Thyroid gland (tissue), 4 donors: ENCODE data around the gene NIPBL. TPM values are rescaled to one million over a fixed set of nuclear protein-coding genes. Genes with fewer than 3 reads are reported as not detected.
"Not testable (repeated sequence)": the region's sequence is repeated elsewhere in the genome, so short reads cannot be mapped to it uniquely, and the experiment has no call there.

Experiments
- DNase-seq, 2 donors: peaks; one replicate each; pipeline ENCODE4 v3.0.0-alpha.2; 2019
- H3K27ac ChIP-seq, 3 donors: fragments of 200-600 bp; sonication (generic); 1 replicate in 2 of 3; 2 replicates in 1 of 3; pipeline ENCODE4 v1.5.1; 2016 to 2019; ENCODE audit warnings: mild to moderate bottlenecking in 1 of 3, moderate library complexity in 1 of 3
- H3K27me3 ChIP-seq: fragments of 200-600 bp; sonication (generic); one replicate; pipeline ENCODE4 v1.5.1; 2019
- H3K36me3 ChIP-seq, 2 donors: fragments of 200-600 bp; sonication (generic); one replicate each; pipeline ENCODE4 v1.5.1; 2016 to 2019
- H3K4me1 ChIP-seq, 2 donors: fragments of 200-600 bp; sonication (generic); one replicate each; pipeline ENCODE4 v1.5.1; 2017 to 2019
- H3K4me3 ChIP-seq, 3 donors: fragments of 200-600 bp; sonication (generic); replicated peaks in 1 of 3; 1 replicate in 2 of 3; 2 replicates in 1 of 3; pipeline ENCODE4 v1.5.1; 2016; ENCODE audit warnings: mild to moderate bottlenecking in 1 of 3
- H3K9me3 ChIP-seq: fragments of 200-600 bp; sonication (generic); one replicate; pipeline ENCODE4 v1.5.1; 2017
- POLR2A ChIP-seq, 2 donors: fragments of 450-650 bp; IDR thresholded peaks; one replicate each; pipeline ENCODE4 v1.6.1; 2017; ENCODE audit warnings: antibody characterized with exemption in 2 of 2, mild to moderate bottlenecking in 2 of 2, moderate library complexity in 1 of 2
- WGBS, 2 donors: methylation state at CpG; one replicate each; pipeline ENCODE4 v1.1.5; 2017; 5-methylcytosine and 5-hydroxymethylcytosine counted together
- intact Hi-C: fragments of 100-400 bp; cut with DNase I; formaldehyde crosslinking; loops from one replicate; pipeline ENCODE4 v1.15.1; 2023
- total RNA-seq, 4 donors: library from RNA; depleted of rRNA; stranded (reverse); fragments of >200 nt; gene quantifications; one replicate each; pipeline ENCODE4 v1.2.3, GENCODE V29; 2016
- TF ChIP-seq, protein P1 (sequence below), 6 experiments: fragments of 200-600 bp in 3 of 6; fragments of 450-650 bp in 3 of 6; sonication (generic) in 3 of 6; IDR thresholded peaks; one replicate each; pipeline ENCODE4 v1.5.1; 2016 to 2019; ENCODE audit warnings: antibody characterized with exemption in 6 of 6, mild to moderate bottlenecking in 2 of 6, inconsistent platforms in 1 of 6, moderate library complexity in 1 of 6

NIPBL gene
- total RNA-seq, 4 donors from 2014 or later = 62.1 to 145 (median 87.8) TPM

DNA sequence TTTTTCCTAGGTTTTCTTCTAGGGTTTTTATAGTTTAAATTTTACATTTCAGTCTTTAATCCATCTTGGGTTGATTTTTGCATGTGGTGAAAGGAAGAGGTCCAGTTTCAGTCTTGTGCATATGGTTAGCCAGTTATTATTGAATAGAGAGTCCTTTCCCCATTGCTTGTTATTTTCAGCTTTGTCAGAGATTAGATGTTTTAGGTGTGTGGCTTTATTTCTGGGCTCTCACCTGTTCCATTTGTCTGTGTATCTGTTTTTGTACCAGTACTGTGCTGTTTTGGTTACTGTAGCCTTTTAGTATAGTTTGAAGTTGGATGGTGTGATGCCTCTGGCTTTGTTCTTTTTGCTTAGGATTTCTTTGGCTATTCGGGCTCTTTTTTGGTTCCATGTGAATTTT lies 25.8 kb downstream of the NIPBL start:
- no peak for DNase-seq
- H3K4me3 ChIP-seq = no peak overlapping the region
- 96 to 100% methylated on average over 1 of the region's 1 CpG for WGBS, 2 donors
- H3K27me3 ChIP-seq = no peaks in the 10 kb centered on the region
- H3K36me3 ChIP-seq = no peaks in the 10 kb centered on the region
- H3K4me1 ChIP-seq = peaks cover 0 to 18% of the 10 kb centered on the region in 2 donors
- TF ChIP-seq POLR2A (IDR thresholded peaks at IDR 0.05) = no peak
- TF ChIP-seq, protein P1, sequence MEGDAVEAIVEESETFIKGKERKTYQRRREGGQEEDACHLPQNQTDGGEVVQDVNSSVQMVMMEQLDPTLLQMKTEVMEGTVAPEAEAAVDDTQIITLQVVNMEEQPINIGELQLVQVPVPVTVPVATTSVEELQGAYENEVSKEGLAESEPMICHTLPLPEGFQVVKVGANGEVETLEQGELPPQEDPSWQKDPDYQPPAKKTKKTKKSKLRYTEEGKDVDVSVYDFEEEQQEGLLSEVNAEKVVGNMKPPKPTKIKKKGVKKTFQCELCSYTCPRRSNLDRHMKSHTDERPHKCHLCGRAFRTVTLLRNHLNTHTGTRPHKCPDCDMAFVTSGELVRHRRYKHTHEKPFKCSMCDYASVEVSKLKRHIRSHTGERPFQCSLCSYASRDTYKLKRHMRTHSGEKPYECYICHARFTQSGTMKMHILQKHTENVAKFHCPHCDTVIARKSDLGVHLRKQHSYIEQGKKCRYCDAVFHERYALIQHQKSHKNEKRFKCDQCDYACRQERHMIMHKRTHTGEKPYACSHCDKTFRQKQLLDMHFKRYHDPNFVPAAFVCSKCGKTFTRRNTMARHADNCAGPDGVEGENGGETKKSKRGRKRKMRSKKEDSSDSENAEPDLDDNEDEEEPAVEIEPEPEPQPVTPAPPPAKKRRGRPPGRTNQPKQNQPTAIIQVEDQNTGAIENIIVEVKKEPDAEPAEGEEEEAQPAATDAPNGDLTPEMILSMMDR (IDR thresholded peaks at IDR 0.05) = no peak
- no peak overlapping the region for H3K27ac ChIP-seq
- intact Hi-C loops = no loop called here
- H3K9me3 ChIP-seq = no peaks in the 10 kb centered on the region

DNA sequence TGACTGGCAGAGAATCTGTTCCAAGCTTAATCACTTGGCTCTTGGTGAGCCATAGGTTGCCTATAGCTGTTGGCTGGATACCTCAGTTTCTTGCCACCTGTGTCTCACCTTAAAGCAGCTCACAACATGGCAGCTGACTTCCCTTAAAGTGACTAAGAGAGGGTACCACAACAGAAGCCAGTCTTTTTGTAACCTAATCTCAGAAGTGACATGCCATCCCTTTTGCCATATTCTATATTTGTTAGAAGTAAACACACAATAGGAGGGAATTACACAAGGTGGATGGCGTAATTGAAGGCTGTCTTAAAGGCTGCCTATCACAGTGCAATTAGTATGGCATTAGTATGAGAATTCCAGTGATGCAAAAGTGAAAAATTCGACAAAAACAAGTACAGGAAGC lies 28.1 kb downstream of the NIPBL start:
- WGBS, 2 donors = 96 to 99% methylated on average over 2 of the region's 2 CpGs
- no peak for DNase-seq

DNA sequence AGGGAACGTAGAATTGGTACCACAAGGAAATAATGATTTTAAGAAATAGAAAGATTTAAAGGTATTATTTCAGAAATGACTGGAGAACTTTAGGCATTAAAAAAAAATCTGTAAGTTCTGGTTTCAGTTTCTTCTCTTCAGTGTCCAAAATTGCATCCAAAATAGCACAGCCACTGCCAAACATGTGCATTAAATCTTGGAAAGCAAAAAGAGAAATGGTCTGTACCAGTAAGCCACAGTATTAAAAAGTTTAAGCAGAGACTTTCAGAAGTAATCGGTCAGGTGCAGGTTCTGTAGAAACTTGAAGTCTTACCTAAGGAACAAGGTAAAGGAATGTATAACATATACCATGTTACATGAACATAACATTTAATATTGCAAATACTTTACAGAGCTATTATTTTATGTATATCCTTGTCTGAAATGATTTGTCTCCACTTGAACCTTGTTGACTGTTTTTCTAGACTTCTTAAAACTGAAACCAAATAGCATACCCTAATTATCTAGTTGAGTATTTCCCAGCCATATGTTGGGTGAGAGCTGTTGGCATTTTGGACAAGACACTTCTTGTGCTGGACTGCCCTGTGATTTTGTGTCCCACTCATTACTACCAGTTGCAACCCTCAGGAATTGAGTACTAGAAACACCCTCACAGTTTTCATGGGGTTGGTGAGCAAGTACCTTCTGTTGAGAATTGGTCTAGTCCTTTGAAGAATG lies 32.1 kb downstream of the NIPBL start:
- no peak for TF ChIP-seq POLR2A (IDR thresholded peaks at IDR 0.05)
- TF ChIP-seq, protein P1 (IDR thresholded peaks at IDR 0.05) = no peak
- H3K9me3 ChIP-seq = no peaks in the 10 kb centered on the region
- no peak overlapping the region for H3K4me3 ChIP-seq
- no peaks in the 10 kb centered on the region for H3K27me3 ChIP-seq
- no peak overlapping the region for H3K27ac ChIP-seq
- H3K4me1 ChIP-seq = peaks cover 5 to 20% of the 10 kb centered on the region in 2 donors
- 70 to 87% methylated on average over 2 of the region's 2 CpGs for WGBS, 2 donors
- H3K36me3 ChIP-seq = no peaks in the 10 kb centered on the region
- intact Hi-C loops = no loop called here
- DNase-seq = no peak

More for the DNA sequence above, 28.1 kb downstream of the NIPBL start:
- Histone ChIP-seq H3K4me3 (no peak overlapping the region), H3K4me1 (peaks cover 5 to 11% of the 10 kb centered on the region in 2 donors), H3K9me3 (no peaks in the 10 kb centered on the region), H3K36me3 (no peaks in the 10 kb centered on the region), H3K27ac (no peak overlapping the region), H3K27me3 (no peaks in the 10 kb centered on the region)
- TF ChIP-seq POLR2A (IDR thresholded peaks at IDR 0.05) = no peak
- TF ChIP-seq, protein P1 (IDR thresholded peaks at IDR 0.05) = no peak
- intact Hi-C loops = no loop called here

DNA sequence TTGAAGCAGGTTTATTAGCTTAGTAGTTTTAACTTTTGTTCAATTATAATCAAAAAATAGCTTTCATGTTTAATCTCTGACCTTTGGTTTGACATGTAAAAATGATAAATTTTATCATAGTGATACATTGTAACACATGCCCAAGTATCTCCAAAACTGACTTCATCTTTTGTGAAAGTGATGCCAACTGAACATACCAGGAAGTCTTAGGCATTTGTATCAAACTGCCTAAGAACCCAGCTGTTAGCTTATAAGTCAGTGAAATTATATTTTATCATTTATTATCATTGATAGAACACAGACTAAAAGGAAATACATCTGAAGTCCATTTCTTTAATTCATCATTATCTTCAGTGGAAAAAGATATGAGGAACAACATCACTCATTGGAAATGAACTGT lies 39.1 kb downstream of the NIPBL start:
- intact Hi-C loops = no loop called here
- no peak overlapping the region for H3K27ac ChIP-seq
- H3K36me3 ChIP-seq = no peaks in the 10 kb centered on the region
- no peak for DNase-seq
- H3K4me1 ChIP-seq = peaks cover 0 to 8% of the 10 kb centered on the region in 2 donors
- TF ChIP-seq, protein P1 (IDR thresholded peaks at IDR 0.05) = no peak
- no peak for TF ChIP-seq POLR2A (IDR thresholded peaks at IDR 0.05)
- H3K4me3 ChIP-seq = no peak overlapping the region
- no peaks in the 10 kb centered on the region for H3K27me3 ChIP-seq
- no peaks in the 10 kb centered on the region for H3K9me3 ChIP-seq

DNA sequence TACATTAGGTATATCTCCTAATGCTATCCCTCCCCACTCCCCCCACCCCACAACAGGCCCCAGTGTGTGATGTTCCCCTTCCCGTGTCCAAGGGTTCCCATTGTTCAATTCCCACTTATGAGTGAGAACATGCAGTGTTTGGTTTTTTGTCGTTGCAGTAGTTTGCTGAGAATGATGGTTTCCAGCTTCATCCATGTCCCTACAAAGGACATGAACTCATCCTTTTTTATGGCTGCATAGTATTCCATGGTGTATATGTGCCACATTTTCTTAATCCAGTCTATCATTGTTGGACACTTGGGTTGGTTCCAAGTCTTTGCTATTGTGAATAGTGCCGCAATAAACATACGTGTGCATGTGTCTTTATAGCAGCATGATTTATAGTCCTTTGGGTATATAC lies 40.0 kb downstream of the NIPBL start:
- H3K4me1 ChIP-seq, H3K9me3 ChIP-seq, H3K36me3 ChIP-seq, intact Hi-C loops, H3K27me3 ChIP-seq, H3K27ac ChIP-seq, DNase-seq, H3K4me3 ChIP-seq: not testable (repeated sequence)
- WGBS, 2 donors = 81 to 82% methylated on average over 3 to 4 of the region's 4 CpGs

GRCh38 chr5:36917358-36917757 lies 40.8 kb downstream of the NIPBL start:
- H3K36me3 ChIP-seq, H3K9me3 ChIP-seq, H3K4me1 ChIP-seq, intact Hi-C loops, H3K27ac ChIP-seq, H3K4me3 ChIP-seq, DNase-seq, H3K27me3 ChIP-seq: not testable (repeated sequence)
- 93% methylated on average over 1 of the region's 1 CpG for WGBS, 2 donors
